SK-N-SH (cell line): ENCODE results near the gene MYO19. TPM values are rescaled to one million over a fixed set of nuclear protein-coding genes. Genes with fewer than 3 reads are reported as not detected.

Experiments
- CTCF ChIA-PET: fragments of 300-600, 350-600 bp; formaldehyde crosslinking; extraction: SDS; loops from one replicate; lab custom pipeline; 2021; lab: Yijun Ruan, JAX
- POLR2A ChIA-PET: fragments of 350-600 bp; sonication (Branson Sonifier 250); formaldehyde crosslinking; extraction: SDS; loops from one replicate; lab custom pipeline; 2020; ENCODE audit warnings: antibody characterized with exemption, inconsistent platforms; lab: Yijun Ruan, JAX
- DNase-seq: peaks from one replicate; pipeline ENCODE4 v3.0.0; 2012
- H2AFZ ChIP-seq: fragments of 200-600 bp; sonication (generic); 2 replicates; pipeline ENCODE4 v1.8.1; 2016; ENCODE audit warnings: antibody characterized with exemption, mild to moderate bottlenecking, low read depth
- H3F3A ChIP-seq: fragments of 200-600 bp; sonication (generic); replicated peaks from 2 replicates; pipeline ENCODE3; 2016; ENCODE audit warnings: antibody characterized with exemption, mild to moderate bottlenecking; ENCODE audit not compliant: insufficient read depth
- H3K27ac ChIP-seq, 2 experiments: fragments of 200-500 bp in 1 of 2; fragments of 200-600 bp in 1 of 2; sonication (Bioruptor generic) in 1 of 2; sonication (generic), shearing (Covaris generic) in 1 of 2; 2 replicates each; pipeline versions ENCODE4 v1.5.1 to v1.6.1; 2014 to 2016; ENCODE audit warnings: low read depth in 2 of 2, inconsistent platforms in 1 of 2, low read length in 1 of 2, mild to moderate bottlenecking in 1 of 2, mixed read lengths in 1 of 2
- H3K27me3 ChIP-seq: fragments of 200-600 bp; sonication (generic), shearing (Covaris generic); 2 replicates; pipeline ENCODE4 v1.6.1; 2016; ENCODE audit warnings: mixed run types; ENCODE audit not compliant: insufficient read depth
- H3K36me3 ChIP-seq, 2 experiments: fragments of 200-500 bp in 1 of 2; fragments of 200-600 bp in 1 of 2; sonication (Bioruptor generic) in 1 of 2; sonication (generic) in 1 of 2; replicated peaks in 1 of 2; 2 replicates each; pipeline versions ENCODE3 to v1.5.1; 2014 to 2016; ENCODE audit warnings: low read length in 1 of 2, mild to moderate bottlenecking in 1 of 2; ENCODE audit not compliant: insufficient read depth in 2 of 2, control insufficient read depth in 1 of 2
- H3K4me1 ChIP-seq, 2 experiments: fragments of 200-500 bp in 1 of 2; fragments of 200-600 bp in 1 of 2; sonication (Bioruptor generic) in 1 of 2; sonication (generic), shearing (Covaris generic) in 1 of 2; 2 replicates each; pipeline versions ENCODE4 v1.5.1 to v1.6.1; 2014 to 2016; ENCODE audit warnings: low read depth in 1 of 2, low read length in 1 of 2, mixed run types in 1 of 2; ENCODE audit not compliant: insufficient read depth in 2 of 2, control insufficient read depth in 1 of 2
- H3K4me2 ChIP-seq: fragments of 200-600 bp; sonication (generic), shearing (Covaris generic); 2 replicates; pipeline ENCODE4 v1.6.1; 2017; ENCODE audit warnings: mixed run types
- H3K4me3 ChIP-seq, 2 experiments: fragments of 200-500 bp in 1 of 2; fragments of 200-600 bp in 1 of 2; sonication (Bioruptor generic) in 1 of 2; sonication (generic), shearing (Covaris generic) in 1 of 2; 2 replicates each; pipeline versions ENCODE4 v1.5.1 to v1.8.1; 2014 to 2016; ENCODE audit warnings: low read depth in 2 of 2, inconsistent platforms in 1 of 2, low read length in 1 of 2, mild to moderate bottlenecking in 1 of 2, mixed read lengths in 1 of 2, moderate library complexity in 1 of 2
- H3K79me2 ChIP-seq: fragments of 200-600 bp; sonication (generic); 2 replicates; pipeline ENCODE4 v1.8.1; 2017; ENCODE audit warnings: mild to moderate bottlenecking; ENCODE audit not compliant: insufficient read depth
- H3K9ac ChIP-seq: fragments of 200-600 bp; sonication (generic); 2 replicates; pipeline ENCODE4 v1.6.1; 2017; ENCODE audit warnings: mixed run types
- H3K9me2 ChIP-seq: fragments of 200-600 bp; sonication (generic); 2 replicates; pipeline ENCODE4 v1.6.1; 2017; ENCODE audit warnings: mixed run types
- H3K9me3 ChIP-seq: fragments of 200-600 bp; sonication (generic); 2 replicates; pipeline ENCODE4 v1.6.1; 2017; ENCODE audit warnings: mixed run types, mild to moderate bottlenecking, moderate library complexity
- H4K20me1 ChIP-seq: fragments of 200-600 bp; sonication (generic); 2 replicates; pipeline ENCODE4 v1.6.1; 2017; ENCODE audit warnings: mild to moderate bottlenecking, mixed run types; ENCODE audit not compliant: insufficient read depth
- ELF1 ChIP-seq: IDR thresholded peaks from 2 replicates; pipeline ENCODE4 v1.4.0; 2012
- EP300 ChIP-seq, 2 experiments: IDR thresholded peaks; 2 replicates each; pipeline versions ENCODE4 v1.4.0 to v1.6.1; 2012; ENCODE audit warnings: borderline replicate concordance in 1 of 2, low read depth in 1 of 2, low read length in 1 of 2
- EZH2phosphoT487 ChIP-seq: fragments of 200-600 bp; sonication (generic); IDR thresholded peaks from 2 replicates; pipeline ENCODE4 v1.6.1; 2017; ENCODE audit warnings: low read depth, mixed run types, mild to moderate bottlenecking, antibody characterized with exemption, moderate library complexity, borderline replicate concordance
- FOSL2 ChIP-seq: IDR thresholded peaks from 2 replicates; pipeline ENCODE4 v1.4.0; 2012; ENCODE audit warnings: low read depth, mild to moderate bottlenecking, moderate library complexity, borderline replicate concordance
- GABPA ChIP-seq: IDR thresholded peaks from 2 replicates; pipeline ENCODE4 v1.4.0; 2012; ENCODE audit warnings: low read depth, mild to moderate bottlenecking
- GATA2 ChIP-seq: sonication (generic); formaldehyde crosslinking; IDR thresholded peaks from 2 replicates; pipeline ENCODE4 v1.5.0; 2020; ENCODE audit warnings: mild to moderate bottlenecking, missing genetic modification reagents
- RAD21 ChIP-seq: IDR thresholded peaks from 2 replicates; pipeline ENCODE4 v1.6.1; 2012; ENCODE audit warnings: mild to moderate bottlenecking, low read length
- RXRA ChIP-seq: IDR thresholded peaks from 2 replicates; pipeline ENCODE4 v1.4.0; 2012; ENCODE audit warnings: low read depth, mild to moderate bottlenecking, borderline replicate concordance
- TAF1 ChIP-seq: IDR thresholded peaks from 2 replicates; pipeline ENCODE4 v1.6.1; 2012; ENCODE audit warnings: low read depth, mild to moderate bottlenecking, low read length, moderate library complexity, borderline replicate concordance
- TCF12 ChIP-seq: IDR thresholded peaks from 2 replicates; pipeline ENCODE4 v1.4.0; 2012
- YY1 ChIP-seq: IDR thresholded peaks from 2 replicates; pipeline ENCODE4 v1.4.0; 2012; ENCODE audit warnings: low read depth, mild to moderate bottlenecking
- WGBS: methylation state at CpG from one replicate; pipeline ENCODE4 v1.1.6; 2017; ENCODE audit warnings: low lambda C conversion rate; 5-methylcytosine and 5-hydroxymethylcytosine counted together
- polyA plus RNA-seq, 3 experiments: library from polyadenylated mRNA; depleted of rRNA; stranded (reverse); fragments of >200 nt; gene quantifications; 2 replicates each; pipeline ENCODE4 v1.2.3, GENCODE V29; 2012
- TF ChIP-seq, protein P1 (sequence below): IDR thresholded peaks from 2 replicates; pipeline ENCODE4 v1.4.0; 2012; ENCODE audit warnings: low read depth
- TF ChIP-seq, protein P2 (sequence below): fragments of 200-600 bp; sonication (generic); IDR thresholded peaks from 2 replicates; pipeline ENCODE4 v1.6.1; 2017; ENCODE audit warnings: antibody characterized with exemption, mild to moderate bottlenecking, moderate library complexity
- TF ChIP-seq, protein P3 (sequence below): fragments of 150-350 bp; IDR thresholded peaks from 2 replicates; pipeline ENCODE4 v1.6.1; 2017; ENCODE audit warnings: antibody characterized with exemption, low read length, low read depth, borderline replicate concordance
- TF ChIP-seq, protein P4 (sequence below): IDR thresholded peaks from 2 replicates; pipeline ENCODE4 v1.4.0; 2012; ENCODE audit warnings: low read depth, borderline replicate concordance
- TF ChIP-seq, protein P5 (sequence below): fragments of 150-350 bp; IDR thresholded peaks from 2 replicates; pipeline ENCODE4 v1.6.1; 2016; ENCODE audit warnings: mild to moderate bottlenecking, low read depth, low read length
- TF ChIP-seq, protein P6 (sequence below): IDR thresholded peaks from 2 replicates; pipeline ENCODE4 v1.6.1; 2012; ENCODE audit warnings: mild to moderate bottlenecking, low read depth, low read length, moderate library complexity

The MYO19 gene
- polyA plus RNA-seq, 1 of the 3 experiments (the other 2 are of a cell fraction) = 61.6 TPM

DNA sequence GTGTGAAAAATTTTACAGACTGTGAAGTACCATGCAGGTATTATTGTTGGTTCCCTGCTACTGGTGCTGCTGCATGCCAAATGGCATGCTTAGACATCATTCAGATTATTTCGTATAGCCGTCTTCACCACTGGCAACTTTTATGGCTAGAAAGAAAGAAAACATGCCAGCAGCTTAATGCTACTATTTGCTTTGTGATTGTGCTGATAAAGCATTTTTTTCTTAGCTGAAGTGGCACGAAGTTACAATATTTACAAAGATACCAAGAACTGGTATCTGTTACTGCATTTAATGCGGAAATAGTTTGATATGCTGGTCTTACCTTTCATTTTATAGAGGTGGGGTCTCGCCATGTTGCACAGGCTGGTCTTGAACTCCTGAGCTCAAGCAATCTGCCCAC is 40.0 kb downstream of the MYO19 start:
- POLR2A ChIA-PET = interaction anchor here (0.6 to 1.1 kb wide), 2 partner anchors 8 to 18 kb away, joined by 5 read pairs; partner anchors contain the start of gene ZNHIT3
- no peaks in the 10 kb centered on the region for H3K27me3 ChIP-seq
- no peak overlapping the region for H3K27ac ChIP-seq
- no peaks in the 10 kb centered on the region for H3K9me2 ChIP-seq
- H4K20me1 ChIP-seq = peaks cover 8% of the 10 kb centered on the region; the same call in 1 of the 2 replicates
- H3K4me1 ChIP-seq = peaks cover 0 to 21% of the 10 kb centered on the region in 2 experiments; a peak in 1 of 4 replicates
- WGBS = 94% methylated on average over 5 of the region's 5 CpGs
- no peak overlapping the region for H2AFZ ChIP-seq
- TF ChIP-seq RXRA (no peak), GATA2 (CRISPR knock-in tag) (no peak), ELF1 (no peak), EZH2phosphoT487 (no peak), EP300 (IDR thresholded peaks at IDR 0.05; ENCODE audit: borderline replicate concordance in 1 of 2, low read depth in 1 of 2, low read length in 1 of 2) (no peak), TCF12 (no peak), YY1 (no peak), RAD21 (no peak), FOSL2 (no peak), GABPA (no peak), TAF1 (no peak)
- TF ChIP-seq, protein P1, sequence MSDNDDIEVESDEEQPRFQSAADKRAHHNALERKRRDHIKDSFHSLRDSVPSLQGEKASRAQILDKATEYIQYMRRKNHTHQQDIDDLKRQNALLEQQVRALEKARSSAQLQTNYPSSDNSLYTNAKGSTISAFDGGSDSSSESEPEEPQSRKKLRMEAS = no peak
- TF ChIP-seq, protein P2, sequence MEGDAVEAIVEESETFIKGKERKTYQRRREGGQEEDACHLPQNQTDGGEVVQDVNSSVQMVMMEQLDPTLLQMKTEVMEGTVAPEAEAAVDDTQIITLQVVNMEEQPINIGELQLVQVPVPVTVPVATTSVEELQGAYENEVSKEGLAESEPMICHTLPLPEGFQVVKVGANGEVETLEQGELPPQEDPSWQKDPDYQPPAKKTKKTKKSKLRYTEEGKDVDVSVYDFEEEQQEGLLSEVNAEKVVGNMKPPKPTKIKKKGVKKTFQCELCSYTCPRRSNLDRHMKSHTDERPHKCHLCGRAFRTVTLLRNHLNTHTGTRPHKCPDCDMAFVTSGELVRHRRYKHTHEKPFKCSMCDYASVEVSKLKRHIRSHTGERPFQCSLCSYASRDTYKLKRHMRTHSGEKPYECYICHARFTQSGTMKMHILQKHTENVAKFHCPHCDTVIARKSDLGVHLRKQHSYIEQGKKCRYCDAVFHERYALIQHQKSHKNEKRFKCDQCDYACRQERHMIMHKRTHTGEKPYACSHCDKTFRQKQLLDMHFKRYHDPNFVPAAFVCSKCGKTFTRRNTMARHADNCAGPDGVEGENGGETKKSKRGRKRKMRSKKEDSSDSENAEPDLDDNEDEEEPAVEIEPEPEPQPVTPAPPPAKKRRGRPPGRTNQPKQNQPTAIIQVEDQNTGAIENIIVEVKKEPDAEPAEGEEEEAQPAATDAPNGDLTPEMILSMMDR = no peak
- TF ChIP-seq, protein P3, sequence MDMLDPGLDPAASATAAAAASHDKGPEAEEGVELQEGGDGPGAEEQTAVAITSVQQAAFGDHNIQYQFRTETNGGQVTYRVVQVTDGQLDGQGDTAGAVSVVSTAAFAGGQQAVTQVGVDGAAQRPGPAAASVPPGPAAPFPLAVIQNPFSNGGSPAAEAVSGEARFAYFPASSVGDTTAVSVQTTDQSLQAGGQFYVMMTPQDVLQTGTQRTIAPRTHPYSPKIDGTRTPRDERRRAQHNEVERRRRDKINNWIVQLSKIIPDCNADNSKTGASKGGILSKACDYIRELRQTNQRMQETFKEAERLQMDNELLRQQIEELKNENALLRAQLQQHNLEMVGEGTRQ = no peak
- TF ChIP-seq, protein P4, sequence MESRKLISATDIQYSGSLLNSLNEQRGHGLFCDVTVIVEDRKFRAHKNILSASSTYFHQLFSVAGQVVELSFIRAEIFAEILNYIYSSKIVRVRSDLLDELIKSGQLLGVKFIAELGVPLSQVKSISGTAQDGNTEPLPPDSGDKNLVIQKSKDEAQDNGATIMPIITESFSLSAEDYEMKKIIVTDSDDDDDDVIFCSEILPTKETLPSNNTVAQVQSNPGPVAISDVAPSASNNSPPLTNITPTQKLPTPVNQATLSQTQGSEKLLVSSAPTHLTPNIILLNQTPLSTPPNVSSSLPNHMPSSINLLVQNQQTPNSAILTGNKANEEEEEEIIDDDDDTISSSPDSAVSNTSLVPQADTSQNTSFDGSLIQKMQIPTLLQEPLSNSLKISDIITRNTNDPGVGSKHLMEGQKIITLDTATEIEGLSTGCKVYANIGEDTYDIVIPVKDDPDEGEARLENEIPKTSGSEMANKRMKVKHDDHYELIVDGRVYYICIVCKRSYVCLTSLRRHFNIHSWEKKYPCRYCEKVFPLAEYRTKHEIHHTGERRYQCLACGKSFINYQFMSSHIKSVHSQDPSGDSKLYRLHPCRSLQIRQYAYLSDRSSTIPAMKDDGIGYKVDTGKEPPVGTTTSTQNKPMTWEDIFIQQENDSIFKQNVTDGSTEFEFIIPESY = no peak
- TF ChIP-seq, protein P5, sequence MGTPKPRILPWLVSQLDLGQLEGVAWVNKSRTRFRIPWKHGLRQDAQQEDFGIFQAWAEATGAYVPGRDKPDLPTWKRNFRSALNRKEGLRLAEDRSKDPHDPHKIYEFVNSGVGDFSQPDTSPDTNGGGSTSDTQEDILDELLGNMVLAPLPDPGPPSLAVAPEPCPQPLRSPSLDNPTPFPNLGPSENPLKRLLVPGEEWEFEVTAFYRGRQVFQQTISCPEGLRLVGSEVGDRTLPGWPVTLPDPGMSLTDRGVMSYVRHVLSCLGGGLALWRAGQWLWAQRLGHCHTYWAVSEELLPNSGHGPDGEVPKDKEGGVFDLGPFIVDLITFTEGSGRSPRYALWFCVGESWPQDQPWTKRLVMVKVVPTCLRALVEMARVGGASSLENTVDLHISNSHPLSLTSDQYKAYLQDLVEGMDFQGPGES = no peak
- TF ChIP-seq, protein P6, sequence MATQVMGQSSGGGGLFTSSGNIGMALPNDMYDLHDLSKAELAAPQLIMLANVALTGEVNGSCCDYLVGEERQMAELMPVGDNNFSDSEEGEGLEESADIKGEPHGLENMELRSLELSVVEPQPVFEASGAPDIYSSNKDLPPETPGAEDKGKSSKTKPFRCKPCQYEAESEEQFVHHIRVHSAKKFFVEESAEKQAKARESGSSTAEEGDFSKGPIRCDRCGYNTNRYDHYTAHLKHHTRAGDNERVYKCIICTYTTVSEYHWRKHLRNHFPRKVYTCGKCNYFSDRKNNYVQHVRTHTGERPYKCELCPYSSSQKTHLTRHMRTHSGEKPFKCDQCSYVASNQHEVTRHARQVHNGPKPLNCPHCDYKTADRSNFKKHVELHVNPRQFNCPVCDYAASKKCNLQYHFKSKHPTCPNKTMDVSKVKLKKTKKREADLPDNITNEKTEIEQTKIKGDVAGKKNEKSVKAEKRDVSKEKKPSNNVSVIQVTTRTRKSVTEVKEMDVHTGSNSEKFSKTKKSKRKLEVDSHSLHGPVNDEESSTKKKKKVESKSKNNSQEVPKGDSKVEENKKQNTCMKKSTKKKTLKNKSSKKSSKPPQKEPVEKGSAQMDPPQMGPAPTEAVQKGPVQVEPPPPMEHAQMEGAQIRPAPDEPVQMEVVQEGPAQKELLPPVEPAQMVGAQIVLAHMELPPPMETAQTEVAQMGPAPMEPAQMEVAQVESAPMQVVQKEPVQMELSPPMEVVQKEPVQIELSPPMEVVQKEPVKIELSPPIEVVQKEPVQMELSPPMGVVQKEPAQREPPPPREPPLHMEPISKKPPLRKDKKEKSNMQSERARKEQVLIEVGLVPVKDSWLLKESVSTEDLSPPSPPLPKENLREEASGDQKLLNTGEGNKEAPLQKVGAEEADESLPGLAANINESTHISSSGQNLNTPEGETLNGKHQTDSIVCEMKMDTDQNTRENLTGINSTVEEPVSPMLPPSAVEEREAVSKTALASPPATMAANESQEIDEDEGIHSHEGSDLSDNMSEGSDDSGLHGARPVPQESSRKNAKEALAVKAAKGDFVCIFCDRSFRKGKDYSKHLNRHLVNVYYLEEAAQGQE = no peak
- TF ChIP-seq, all 33 proteins: peak for 0
- Histone ChIP-seq H3K9ac (no peak overlapping the region), H3K36me3 (peaks cover 49 to 59% of the 10 kb centered on the region in 2 experiments), H3K4me3 (no peak overlapping the region), H3F3A (no peaks in the 10 kb centered on the region), H3K79me2 (peaks cover 33% of the 10 kb centered on the region), H3K4me2 (no peak overlapping the region), H3K9me3 (no peaks in the 10 kb centered on the region)
- no peak for DNase-seq
- CTCF ChIA-PET = interaction anchor here (1.1 to 1.5 kb wide), 2 partner anchors 12 to 40 kb away, joined by 3 to 13 read pairs; partner anchors contain the start of genes MYO19 and PIGW
